Ishikawa (cell line): ENCODE results near the gene PRSS12.

Source experiments
- CEBPB ChIP-seq: IDR thresholded peaks from 2 replicates; pipeline ENCODE4 v1.6.1; 2012
- CREB1 ChIP-seq: IDR thresholded peaks from 2 replicates; pipeline ENCODE4 v1.6.1; 2012; ENCODE audit warnings: low read depth
- EGR1 ChIP-seq: IDR thresholded peaks from 2 replicates; pipeline ENCODE4 v1.6.1; 2012
- EP300 ChIP-seq: IDR thresholded peaks from 2 replicates; pipeline ENCODE4 v1.6.1; 2012; ENCODE audit warnings: borderline replicate concordance
- FOXM1 ChIP-seq: IDR thresholded peaks from 2 replicates; pipeline ENCODE4 v1.6.1; 2012; ENCODE audit warnings: low read depth, borderline replicate concordance
- MAX ChIP-seq: IDR thresholded peaks from 2 replicates; pipeline ENCODE4 v1.6.1; 2012
- NFIC ChIP-seq: IDR thresholded peaks from 2 replicates; pipeline ENCODE4 v1.6.1; 2012
- RAD21 ChIP-seq: IDR thresholded peaks from 2 replicates; pipeline ENCODE4 v1.6.1; 2012; ENCODE audit warnings: low read depth
- REST ChIP-seq: IDR thresholded peaks from 2 replicates; pipeline ENCODE4 v1.6.1; 2012; ENCODE audit warnings: low read depth, mild to moderate bottlenecking
- TAF1 ChIP-seq: IDR thresholded peaks from 2 replicates; pipeline ENCODE4 v1.6.1; 2012; ENCODE audit warnings: low read depth, mild to moderate bottlenecking
- TCF12 ChIP-seq: IDR thresholded peaks from 2 replicates; pipeline ENCODE4 v1.6.1; 2012; ENCODE audit warnings: low read depth
- TEAD4 ChIP-seq: IDR thresholded peaks from 2 replicates; pipeline ENCODE4 v1.6.1; 2012
- YY1 ChIP-seq: IDR thresholded peaks from 2 replicates; pipeline ENCODE4 v1.6.1; 2012; ENCODE audit warnings: low read depth
- ZBTB7A ChIP-seq: IDR thresholded peaks from 2 replicates; pipeline ENCODE4 v1.6.1; 2012; ENCODE audit warnings: low read depth
- TF ChIP-seq, protein P1 (sequence below): IDR thresholded peaks from 2 replicates; pipeline ENCODE4 v1.6.1; 2012

Gene PRSS12

DNA sequence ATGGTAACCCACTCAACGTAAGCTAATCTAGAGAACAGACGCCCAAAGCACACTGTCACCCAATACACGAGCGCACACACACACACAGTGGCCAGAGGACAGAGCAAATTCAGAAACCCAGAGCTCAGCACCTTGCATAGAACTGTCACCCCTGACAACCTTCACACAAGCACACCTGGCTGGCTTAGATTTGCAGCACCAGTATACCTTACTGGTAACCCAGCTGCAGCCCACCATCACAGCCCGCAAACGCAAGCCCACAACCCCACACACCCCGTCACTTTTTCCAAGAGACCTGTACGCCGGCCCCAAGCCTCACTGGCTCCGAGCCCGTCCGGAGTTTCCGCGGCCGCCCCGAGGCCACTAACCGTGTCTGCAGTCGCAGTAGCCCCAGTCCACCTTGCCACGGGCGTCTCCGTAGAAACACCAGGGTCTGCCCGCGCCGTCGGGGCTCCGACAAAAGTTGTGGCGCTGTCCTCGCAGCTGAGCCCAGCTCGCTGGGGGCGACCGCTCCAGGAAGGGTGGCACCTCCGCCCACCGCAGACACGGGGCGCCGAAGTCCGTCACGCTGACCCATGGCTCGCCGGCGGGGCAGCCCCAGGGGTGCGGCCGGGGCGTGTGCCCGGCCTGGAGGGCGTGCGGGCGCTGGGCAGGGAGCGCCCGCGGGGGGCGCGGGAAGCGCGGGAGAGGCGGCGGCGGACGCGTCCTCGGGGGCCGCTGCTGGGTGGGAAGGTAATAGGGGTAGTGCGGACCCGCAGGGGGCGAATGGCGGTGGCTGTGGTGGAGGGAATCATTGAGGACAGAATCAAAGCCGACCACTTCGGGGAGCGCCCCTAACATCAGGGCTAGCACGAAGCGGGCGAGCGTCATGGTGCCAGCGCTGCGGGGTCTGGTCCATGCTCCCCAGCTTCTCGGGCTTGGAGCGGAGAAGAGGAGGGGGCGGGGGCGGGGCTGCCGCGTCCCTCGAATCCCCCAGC lies 664 bp downstream of the PRSS12 start:
- TF ChIP-seq NFIC (peak; percentile 14; the same call in 1 of the 2 replicates), ZBTB7A (0 out of 2 replicates have a peak, but pooled peaks have one; percentile 29), TCF12 (no peak)

GRCh38 chr4:118350961-118351360 lies 1.8 kb downstream of the PRSS12 start:
- TF ChIP-seq, protein P1, sequence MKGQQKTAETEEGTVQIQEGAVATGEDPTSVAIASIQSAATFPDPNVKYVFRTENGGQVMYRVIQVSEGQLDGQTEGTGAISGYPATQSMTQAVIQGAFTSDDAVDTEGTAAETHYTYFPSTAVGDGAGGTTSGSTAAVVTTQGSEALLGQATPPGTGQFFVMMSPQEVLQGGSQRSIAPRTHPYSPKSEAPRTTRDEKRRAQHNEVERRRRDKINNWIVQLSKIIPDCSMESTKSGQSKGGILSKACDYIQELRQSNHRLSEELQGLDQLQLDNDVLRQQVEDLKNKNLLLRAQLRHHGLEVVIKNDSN: no peak
- TF ChIP-seq REST (no peak), ZBTB7A (no peak), MAX (no peak), TAF1 (no peak), FOXM1 (no peak), NFIC (no peak), CEBPB (no peak), TEAD4 (no peak), YY1 (no peak), TCF12 (no peak), CREB1 (no peak)

- no peak for TF ChIP-seq EGR1
- peak; percentile 40 for TF ChIP-seq NFIC
- no peak for TF ChIP-seq TAF1
- TF ChIP-seq TCF12: peak; percentile 42
- TF ChIP-seq RAD21: no peak
- TF ChIP-seq, protein P1: no peak
- peak; percentile 31; the same call in 1 of the 2 replicates for TF ChIP-seq EP300
- TF ChIP-seq MAX: no peak
Observed at GRCh38 chr4:118348886-118349285, 3.9 kb downstream of the PRSS12 start.

DNA sequence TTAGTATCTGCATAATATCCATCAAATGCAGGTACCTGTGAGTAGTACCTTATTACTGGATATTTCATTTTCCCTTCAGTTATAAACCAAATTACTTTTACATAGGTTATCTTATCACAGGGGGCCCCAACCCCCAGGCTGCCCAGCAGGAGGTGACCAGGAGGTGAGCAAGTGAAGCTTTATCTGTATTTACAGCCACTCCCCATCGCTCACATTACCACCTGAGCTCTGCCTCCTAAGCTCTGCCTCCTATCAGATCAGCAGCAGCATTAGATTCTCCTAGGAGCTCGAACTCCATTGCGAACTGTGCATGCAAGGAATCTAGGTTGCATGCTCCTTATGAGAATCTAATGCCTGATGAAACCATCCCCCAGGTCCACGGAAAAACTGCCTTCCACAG lies 6.3 kb downstream of the PRSS12 start:
- TF ChIP-seq NFIC: no peak
- no peak for TF ChIP-seq TAF1
- no peak for TF ChIP-seq RAD21
- no peak for TF ChIP-seq EGR1
- TF ChIP-seq, protein P1: no peak
- TF ChIP-seq CREB1: no peak
- TF ChIP-seq TEAD4: no peak
- no peak for TF ChIP-seq CEBPB
- no peak for TF ChIP-seq YY1
- TF ChIP-seq TCF12: no peak

- TF ChIP-seq TEAD4 (no peak), NFIC (no peak), TCF12 (no peak), FOXM1 (no peak)
- TF ChIP-seq, protein P1: no peak
Observed at GRCh38 chr4:118345813-118346212, 7.0 kb downstream of the PRSS12 start.

DNA sequence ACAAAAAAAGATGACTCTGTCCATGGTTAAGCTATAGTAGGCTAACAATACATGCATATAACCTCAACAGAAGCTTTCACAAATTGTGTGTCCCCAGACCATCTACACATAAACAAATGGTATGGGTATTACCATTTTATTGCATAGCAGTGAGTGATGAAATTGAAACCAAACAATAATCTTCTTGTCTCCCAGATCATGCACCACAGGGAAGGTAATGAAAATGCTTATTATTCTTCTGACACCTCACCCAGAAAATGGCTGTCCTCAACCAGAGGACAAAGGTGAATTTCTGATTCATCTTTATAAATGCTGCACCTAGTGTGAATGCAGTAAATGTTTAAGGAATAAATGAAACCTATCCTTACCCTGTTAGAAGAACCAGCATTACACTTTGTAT lies 8.0 kb downstream of the PRSS12 start:
- TF ChIP-seq REST: peak; percentile 22; the same call in 1 of the 2 replicates
- no peak for TF ChIP-seq ZBTB7A
- no peak for TF ChIP-seq TAF1
- no peak for TF ChIP-seq TCF12
- no peak for TF ChIP-seq CREB1
- no peak for TF ChIP-seq EP300
- TF ChIP-seq CEBPB: no peak
- no peak for TF ChIP-seq FOXM1
- no peak for TF ChIP-seq MAX
